HL-60/S4 treated with retinoic acid at 250 ng/mL for 4 days and 3 days (cell line): ENCODE data around the gene IFITM1.
"Not testable (repeated sequence)": the region's sequence is repeated elsewhere in the genome, so short reads cannot be mapped to it uniquely, and the experiment has no call there.

Source experiments
- in situ Hi-C: fragments of 300-500 bp; cut with MboI; formaldehyde crosslinking; loops from 2 replicates; pipeline ENCODE4 v1.7.0; 2022; ENCODE audit warnings: low sequenced_read_pairs

IFITM1 gene

DNA sequence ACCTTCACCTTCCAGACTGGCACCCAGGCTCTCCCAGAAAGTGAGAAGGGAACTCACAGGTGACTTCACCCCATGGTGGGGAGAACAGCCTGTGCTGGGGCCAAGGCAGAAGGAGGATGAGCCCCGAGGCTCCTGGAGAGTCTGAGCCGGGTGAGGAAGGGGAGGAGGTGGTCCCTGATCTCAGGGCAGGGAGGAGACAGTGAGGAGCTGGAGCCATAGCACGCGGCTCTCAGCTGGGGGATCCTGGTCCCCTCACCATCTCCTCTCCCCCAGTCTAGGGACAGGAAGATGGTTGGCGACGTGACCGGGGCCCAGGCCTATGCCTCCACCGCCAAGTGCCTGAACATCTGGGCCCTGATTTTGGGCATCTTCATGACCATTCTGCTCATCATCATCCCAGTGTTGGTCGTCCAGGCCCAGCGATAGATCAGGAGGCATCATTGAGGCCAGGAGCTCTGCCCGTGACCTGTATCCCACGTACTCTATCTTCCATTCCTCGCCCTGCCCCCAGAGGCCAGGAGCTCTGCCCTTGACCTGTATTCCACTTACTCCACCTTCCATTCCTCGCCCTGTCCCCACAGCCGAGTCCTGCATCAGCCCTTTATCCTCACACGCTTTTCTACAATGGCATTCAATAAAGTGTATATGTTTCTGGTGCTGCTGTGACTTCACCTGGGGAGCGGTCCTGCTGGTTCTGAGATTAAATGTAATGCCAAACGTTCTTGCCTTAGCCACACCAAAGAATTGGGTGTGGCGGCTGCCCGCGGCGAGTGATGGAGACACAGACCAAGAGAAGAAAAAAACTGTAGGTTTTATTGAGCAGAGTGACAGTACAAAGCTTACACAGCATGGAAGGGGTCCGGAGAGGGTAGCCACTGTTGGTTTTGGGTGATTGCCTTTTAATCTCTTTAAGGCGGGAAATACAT lies 4.8 kb upstream of the IFITM1 start:
- in situ Hi-C loops, result not testable (repeated sequence)

DNA sequence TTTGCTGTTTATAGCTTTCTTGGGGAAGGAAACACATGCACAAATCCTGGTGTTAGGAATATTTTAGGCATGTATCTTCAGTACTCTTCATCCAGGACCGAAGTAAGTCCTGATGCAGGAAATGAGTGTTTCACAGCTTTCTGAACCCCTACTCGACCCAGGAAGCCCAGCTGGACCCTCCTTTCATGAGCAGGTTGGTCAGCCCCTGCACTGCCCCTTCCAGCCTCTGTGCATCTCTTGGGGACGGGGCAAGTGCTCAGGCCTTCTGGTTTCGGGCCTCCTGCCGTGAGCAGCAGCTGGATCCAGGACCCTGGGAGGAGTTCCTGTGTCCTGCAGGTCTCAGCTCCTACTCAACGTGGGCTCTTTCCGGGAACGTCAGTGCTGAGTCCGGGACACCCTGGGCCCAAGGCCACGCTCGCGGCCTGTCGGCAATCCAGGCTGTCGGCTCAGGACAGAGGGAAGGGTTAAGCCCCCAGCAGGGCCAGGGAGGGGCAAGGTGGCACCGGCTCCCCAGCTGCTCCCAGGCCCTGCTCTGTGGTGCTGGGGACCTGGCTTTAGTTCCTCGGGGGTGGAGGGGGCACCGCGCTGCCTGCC lies 3.8 kb upstream of the IFITM1 start:
- in situ Hi-C loops, result not testable (repeated sequence)

- in situ Hi-C loops, result not testable (repeated sequence)
These were observed 2.7 kb upstream of the IFITM1 start for GRCh38 chr11:311013-311748.

- in situ Hi-C loops, result no loop called here
These were observed 1.6 kb upstream of the IFITM1 start for GRCh38 chr11:312092-312816.

GRCh38 chr11:313304-313786 lies 495 bp upstream of the IFITM1 start:
- in situ Hi-C loops, result no loop called here

DNA sequence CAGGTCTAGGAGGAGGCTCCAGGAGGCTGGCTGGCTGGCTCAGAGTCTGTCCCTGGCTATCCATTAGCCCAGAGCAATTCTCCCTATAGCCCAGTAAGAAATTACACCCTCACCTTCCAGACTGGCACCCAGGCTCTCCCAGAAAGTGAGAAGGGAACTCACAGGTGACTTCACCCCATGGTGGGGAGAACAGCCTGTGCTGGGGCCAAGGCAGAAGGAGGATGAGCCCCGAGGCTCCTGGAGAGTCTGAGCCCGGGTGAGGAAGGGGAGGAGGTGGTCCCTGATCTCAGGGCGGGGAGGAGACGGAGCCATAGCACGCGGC lies 675 bp downstream of the IFITM1 start:
- in situ Hi-C loops, result not testable (repeated sequence)

GRCh38 chr11:315051-315481 lies 1.2 kb downstream of the IFITM1 start:
- in situ Hi-C loops, result no loop called here

GRCh38 chr11:315516-315994 lies 1.7 kb downstream of the IFITM1 start:
- in situ Hi-C loops, result no loop called here

DNA sequence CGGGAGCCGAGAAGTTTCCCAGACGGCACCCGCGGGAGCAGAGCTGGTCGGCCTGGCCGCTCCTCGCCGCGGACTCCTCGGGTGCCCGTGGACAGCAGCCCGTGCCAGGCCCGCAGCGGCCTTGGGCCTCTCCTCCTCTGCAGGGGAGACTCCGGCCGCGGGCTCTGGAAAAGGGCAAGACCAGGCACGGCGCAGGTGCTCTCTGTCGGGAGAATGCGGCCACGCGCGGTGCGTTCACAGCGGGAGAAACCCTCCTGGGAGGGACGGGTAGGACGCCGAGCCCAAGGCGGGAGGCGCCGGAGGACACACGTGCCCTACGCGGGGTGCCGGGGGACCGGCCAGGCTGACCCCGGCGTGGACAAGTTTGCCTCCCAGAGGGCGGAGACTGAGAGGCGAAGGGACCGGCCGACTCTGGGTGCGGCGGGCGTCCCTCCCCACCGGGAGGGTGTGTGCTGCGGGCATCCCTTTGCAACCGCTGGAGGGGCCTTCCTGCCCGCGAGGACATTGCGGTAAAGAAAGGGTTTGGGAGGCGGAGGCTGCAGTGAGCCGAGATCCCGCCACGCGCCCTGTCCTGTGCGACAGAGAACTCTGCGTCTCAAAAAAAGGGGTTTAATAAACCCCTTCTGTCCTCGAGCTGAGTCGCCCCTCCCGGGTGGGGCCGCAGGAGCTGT lies 2.3 kb downstream of the IFITM1 start:
- in situ Hi-C loops, result no loop called here

GRCh38 chr11:316891-317301 lies 3.1 kb downstream of the IFITM1 start:
- in situ Hi-C loops, result no loop called here

- in situ Hi-C loops, result not testable (repeated sequence)
These were observed 4.0 kb downstream of the IFITM1 start for GRCh38 chr11:317668-318404.

DNA sequence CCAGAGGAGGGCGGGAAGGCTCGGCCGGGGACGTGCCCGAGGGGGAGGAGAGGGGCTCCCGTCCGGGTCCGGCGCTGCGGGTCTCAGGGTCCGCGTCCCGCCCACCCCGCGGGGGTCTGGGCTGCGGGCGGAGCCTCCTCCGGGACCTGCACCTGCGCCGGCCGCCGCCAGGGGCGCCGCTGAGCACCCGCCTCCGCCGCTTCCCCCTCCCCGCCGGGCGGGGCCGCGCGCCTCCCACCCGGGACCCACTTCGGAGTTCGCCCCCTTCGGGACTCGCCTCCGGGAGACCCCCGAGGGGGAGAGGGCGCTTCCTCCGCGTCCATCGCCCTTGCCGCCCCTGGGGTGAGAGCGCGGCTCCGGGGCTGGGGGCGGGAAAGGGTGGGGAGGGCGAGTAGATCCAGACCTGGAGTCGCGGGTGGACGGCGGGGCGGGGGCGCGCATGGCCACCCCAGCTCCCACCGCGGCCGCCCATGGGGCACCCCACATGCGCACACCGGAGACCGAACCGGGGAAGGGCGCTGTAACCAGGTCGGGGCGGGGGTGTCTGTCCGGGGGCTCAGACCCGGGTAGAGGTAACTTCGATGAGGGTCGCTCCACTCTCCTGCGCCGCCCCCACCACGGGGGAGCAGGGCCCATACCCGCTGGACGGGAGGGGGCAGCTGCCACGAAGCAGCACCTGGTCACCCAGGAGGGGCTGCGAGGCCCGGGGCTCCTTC lies 4.7 kb downstream of the IFITM1 start:
- in situ Hi-C loops, result not testable (repeated sequence)

DNA sequence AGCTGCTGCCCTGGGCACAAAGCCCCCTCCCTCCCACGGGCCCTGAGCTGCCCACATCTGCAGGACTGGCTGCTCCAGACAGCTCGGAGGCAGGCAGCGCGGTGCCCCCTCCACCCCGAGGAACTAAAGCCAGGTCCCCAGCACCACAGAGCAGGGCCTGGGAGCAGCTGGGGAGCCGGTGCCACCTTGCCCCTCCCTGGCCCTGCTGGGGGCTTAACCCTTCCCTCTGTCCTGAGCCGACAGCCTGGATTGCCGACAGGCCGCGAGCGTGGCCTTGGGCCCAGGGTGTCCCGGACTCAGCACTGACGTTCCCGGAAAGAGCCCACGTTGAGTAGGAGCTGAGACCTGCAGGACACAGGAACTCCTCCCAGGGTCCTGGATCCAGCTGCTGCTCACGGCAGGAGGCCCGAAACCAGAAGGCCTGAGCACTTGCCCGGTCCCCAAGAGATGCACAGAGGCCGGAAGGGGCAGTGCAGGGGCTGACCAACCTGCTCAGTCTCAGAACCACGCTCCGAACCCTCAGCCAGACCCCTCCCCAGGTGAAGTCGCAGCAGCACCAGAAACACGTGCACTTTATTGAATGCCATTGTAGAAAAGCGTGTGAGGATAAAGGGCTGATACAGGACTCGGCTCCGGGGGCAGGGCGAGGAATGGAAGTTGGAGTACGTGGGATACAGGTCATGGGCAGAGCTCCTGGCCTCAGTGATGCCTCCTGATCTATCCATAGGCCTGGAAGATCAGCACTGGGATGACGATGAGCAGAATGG lies 5.5 kb downstream of the IFITM1 start:
- in situ Hi-C loops, result not testable (repeated sequence)

- in situ Hi-C loops, result not testable (repeated sequence)
These were observed 6.0 kb downstream of the IFITM1 start for GRCh38 chr11:319888-320273.

GRCh38 chr11:324156-324555 lies 10.3 kb downstream of the IFITM1 start:
- in situ Hi-C loops, result no loop called here

DNA sequence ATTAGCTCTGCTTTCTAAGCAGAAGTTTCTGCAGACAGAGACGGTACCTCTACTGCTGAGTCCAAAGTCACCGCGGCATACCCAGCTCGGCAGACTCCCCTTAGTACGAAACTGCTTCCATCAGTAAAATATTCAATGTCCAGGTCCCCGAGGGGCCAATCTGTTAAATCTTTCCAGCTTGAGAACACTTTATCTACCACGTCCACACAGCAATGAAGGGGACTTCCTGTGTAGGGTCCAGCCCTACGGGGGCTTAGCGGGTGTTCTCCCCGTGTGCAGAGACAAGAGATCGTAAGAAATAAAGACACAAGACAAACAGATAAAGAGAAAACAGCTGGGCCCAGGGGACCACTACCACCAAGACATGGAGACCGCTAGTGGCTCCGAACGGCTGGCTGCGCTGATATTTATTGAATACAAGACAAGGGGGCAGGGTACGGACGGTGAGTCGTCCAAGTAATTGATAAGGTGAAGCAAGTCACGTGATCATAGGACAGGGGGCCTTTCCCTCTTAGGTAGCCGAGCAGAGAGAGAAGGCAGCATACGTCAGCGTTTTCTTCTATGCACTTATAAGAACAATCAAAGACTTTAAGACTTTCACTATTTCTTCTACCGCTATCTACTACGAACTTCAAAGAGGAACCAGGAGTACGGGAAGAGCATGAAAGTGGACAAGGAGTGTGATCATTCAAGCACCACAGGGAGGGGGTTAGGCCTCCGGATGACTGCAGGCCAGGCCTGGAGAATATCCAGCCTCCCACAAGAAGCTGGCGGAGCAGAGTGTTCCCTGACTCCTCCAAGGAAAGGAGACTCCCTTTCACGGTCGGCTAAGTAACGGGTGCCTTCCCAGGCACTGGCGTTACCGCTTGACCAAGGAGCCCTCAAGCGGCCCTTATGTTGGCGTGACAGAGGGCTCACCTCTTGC lies 11.0 kb downstream of the IFITM1 start:
- in situ Hi-C loops, result not testable (repeated sequence)
